Ishikawa (cell line): ENCODE results near the gene MSH6.

Experiments
- CEBPB ChIP-seq: IDR thresholded peaks from 2 replicates; pipeline ENCODE4 v1.6.1; 2012
- CREB1 ChIP-seq: IDR thresholded peaks from 2 replicates; pipeline ENCODE4 v1.6.1; 2012; ENCODE audit warnings: low read depth
- EGR1 ChIP-seq: IDR thresholded peaks from 2 replicates; pipeline ENCODE4 v1.6.1; 2012
- EP300 ChIP-seq: IDR thresholded peaks from 2 replicates; pipeline ENCODE4 v1.6.1; 2012; ENCODE audit warnings: borderline replicate concordance
- FOXM1 ChIP-seq: IDR thresholded peaks from 2 replicates; pipeline ENCODE4 v1.6.1; 2012; ENCODE audit warnings: low read depth, borderline replicate concordance
- MAX ChIP-seq: IDR thresholded peaks from 2 replicates; pipeline ENCODE4 v1.6.1; 2012
- NFIC ChIP-seq: IDR thresholded peaks from 2 replicates; pipeline ENCODE4 v1.6.1; 2012
- RAD21 ChIP-seq: IDR thresholded peaks from 2 replicates; pipeline ENCODE4 v1.6.1; 2012; ENCODE audit warnings: low read depth
- TAF1 ChIP-seq: IDR thresholded peaks from 2 replicates; pipeline ENCODE4 v1.6.1; 2012; ENCODE audit warnings: low read depth, mild to moderate bottlenecking
- TCF12 ChIP-seq: IDR thresholded peaks from 2 replicates; pipeline ENCODE4 v1.6.1; 2012; ENCODE audit warnings: low read depth
- TEAD4 ChIP-seq: IDR thresholded peaks from 2 replicates; pipeline ENCODE4 v1.6.1; 2012
- YY1 ChIP-seq: IDR thresholded peaks from 2 replicates; pipeline ENCODE4 v1.6.1; 2012; ENCODE audit warnings: low read depth
- ZBTB7A ChIP-seq: IDR thresholded peaks from 2 replicates; pipeline ENCODE4 v1.6.1; 2012; ENCODE audit warnings: low read depth
- TF ChIP-seq, protein P1 (sequence below): IDR thresholded peaks from 2 replicates; pipeline ENCODE4 v1.6.1; 2012; ENCODE audit warnings: low read depth, mild to moderate bottlenecking
- TF ChIP-seq, protein P2 (sequence below): IDR thresholded peaks from 2 replicates; pipeline ENCODE4 v1.6.1; 2012

Gene MSH6

GRCh38 chr2:47737191-47737975 lies 45.6 kb upstream of the MSH6 start:
- TF ChIP-seq, protein P1, sequence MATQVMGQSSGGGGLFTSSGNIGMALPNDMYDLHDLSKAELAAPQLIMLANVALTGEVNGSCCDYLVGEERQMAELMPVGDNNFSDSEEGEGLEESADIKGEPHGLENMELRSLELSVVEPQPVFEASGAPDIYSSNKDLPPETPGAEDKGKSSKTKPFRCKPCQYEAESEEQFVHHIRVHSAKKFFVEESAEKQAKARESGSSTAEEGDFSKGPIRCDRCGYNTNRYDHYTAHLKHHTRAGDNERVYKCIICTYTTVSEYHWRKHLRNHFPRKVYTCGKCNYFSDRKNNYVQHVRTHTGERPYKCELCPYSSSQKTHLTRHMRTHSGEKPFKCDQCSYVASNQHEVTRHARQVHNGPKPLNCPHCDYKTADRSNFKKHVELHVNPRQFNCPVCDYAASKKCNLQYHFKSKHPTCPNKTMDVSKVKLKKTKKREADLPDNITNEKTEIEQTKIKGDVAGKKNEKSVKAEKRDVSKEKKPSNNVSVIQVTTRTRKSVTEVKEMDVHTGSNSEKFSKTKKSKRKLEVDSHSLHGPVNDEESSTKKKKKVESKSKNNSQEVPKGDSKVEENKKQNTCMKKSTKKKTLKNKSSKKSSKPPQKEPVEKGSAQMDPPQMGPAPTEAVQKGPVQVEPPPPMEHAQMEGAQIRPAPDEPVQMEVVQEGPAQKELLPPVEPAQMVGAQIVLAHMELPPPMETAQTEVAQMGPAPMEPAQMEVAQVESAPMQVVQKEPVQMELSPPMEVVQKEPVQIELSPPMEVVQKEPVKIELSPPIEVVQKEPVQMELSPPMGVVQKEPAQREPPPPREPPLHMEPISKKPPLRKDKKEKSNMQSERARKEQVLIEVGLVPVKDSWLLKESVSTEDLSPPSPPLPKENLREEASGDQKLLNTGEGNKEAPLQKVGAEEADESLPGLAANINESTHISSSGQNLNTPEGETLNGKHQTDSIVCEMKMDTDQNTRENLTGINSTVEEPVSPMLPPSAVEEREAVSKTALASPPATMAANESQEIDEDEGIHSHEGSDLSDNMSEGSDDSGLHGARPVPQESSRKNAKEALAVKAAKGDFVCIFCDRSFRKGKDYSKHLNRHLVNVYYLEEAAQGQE = no peak
- TF ChIP-seq CEBPB = peak; percentile 11; the same call in 1 of the 2 replicates

- no peak for TF ChIP-seq YY1
- no peak for TF ChIP-seq TCF12
- TF ChIP-seq RAD21 = no peak
- no peak for TF ChIP-seq TEAD4
- no peak for TF ChIP-seq TAF1
Observed at GRCh38 chr2:47738331-47738730, 44.6 kb upstream of the MSH6 start.

DNA sequence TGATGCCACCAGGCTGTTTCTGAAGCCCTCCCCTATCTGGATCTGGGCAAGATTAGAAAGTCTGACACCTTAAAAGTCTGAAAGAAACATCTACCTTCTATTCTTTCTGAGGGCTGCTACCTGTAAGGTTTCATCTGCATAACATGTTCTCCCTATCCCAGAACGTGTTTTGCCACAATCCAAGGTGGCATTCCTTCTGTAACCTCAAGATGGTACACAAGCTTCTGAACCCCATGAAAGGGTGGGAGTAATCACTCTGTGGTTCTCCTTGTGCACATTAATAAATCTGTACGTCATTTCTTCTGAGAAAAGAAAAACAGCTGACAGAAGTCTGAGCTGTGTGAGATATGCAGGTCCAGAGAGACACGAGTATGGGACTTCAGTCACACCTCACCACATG lies 41.8 kb upstream of the MSH6 start:
- TF ChIP-seq FOXM1 (no peak), NFIC (no peak), TCF12 (no peak), RAD21 (no peak), TAF1 (no peak), CREB1 (no peak), TEAD4 (no peak), MAX (no peak), ZBTB7A (no peak), CEBPB (no peak), EGR1 (no peak), EP300 (no peak)
- TF ChIP-seq, protein P2, sequence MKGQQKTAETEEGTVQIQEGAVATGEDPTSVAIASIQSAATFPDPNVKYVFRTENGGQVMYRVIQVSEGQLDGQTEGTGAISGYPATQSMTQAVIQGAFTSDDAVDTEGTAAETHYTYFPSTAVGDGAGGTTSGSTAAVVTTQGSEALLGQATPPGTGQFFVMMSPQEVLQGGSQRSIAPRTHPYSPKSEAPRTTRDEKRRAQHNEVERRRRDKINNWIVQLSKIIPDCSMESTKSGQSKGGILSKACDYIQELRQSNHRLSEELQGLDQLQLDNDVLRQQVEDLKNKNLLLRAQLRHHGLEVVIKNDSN = no peak

- TF ChIP-seq TEAD4 (no peak), CEBPB (no peak), MAX (no peak), ZBTB7A (no peak), TAF1 (no peak)
- TF ChIP-seq, protein P1 = no peak
- TF ChIP-seq, protein P2 = no peak
Observed at GRCh38 chr2:47741637-47742036, 41.3 kb upstream of the MSH6 start.

DNA sequence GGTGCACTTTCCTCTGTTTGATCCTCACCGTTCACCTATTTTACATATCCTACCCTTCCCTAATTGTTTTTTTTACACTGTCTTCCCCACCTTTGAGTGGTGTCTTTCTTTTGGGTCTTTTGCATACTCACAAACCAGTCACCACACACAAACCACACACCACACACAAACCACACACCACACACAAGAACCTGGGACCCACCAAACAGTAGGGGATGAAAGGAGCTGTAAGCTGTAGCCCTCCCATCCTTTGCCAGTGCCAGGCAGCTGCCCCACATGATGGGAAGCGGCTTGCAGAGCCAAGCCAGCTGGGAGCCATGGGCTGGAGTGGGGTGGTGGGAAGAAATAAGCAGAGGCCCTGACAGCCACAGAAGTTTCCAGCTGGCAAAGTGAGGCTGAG lies 38.9 kb upstream of the MSH6 start:
- TF ChIP-seq CREB1 (no peak), NFIC (no peak), TEAD4 (no peak), TCF12 (no peak), TAF1 (no peak), FOXM1 (no peak), YY1 (no peak), ZBTB7A (no peak), RAD21 (no peak), CEBPB (no peak), EGR1 (no peak), MAX (no peak), EP300 (no peak)
- TF ChIP-seq, protein P1 = no peak
- TF ChIP-seq, protein P2 = no peak
